GM12872 (cell line): ENCODE results near the gene MACROD2.

Experiments
- CTCF ChIP-seq: IDR thresholded peaks from 3 replicates; pipeline ENCODE4 v1.5.1; 2011; ENCODE audit warnings: low read depth, mild to moderate bottlenecking, low read length, moderate library complexity; ENCODE audit not compliant: insufficient read depth

The MACROD2 gene

GRCh38 chr20:14341801-14342200 lies 346.5 kb downstream of the MACROD2 start:
- TF ChIP-seq CTCF: no peak

DNA sequence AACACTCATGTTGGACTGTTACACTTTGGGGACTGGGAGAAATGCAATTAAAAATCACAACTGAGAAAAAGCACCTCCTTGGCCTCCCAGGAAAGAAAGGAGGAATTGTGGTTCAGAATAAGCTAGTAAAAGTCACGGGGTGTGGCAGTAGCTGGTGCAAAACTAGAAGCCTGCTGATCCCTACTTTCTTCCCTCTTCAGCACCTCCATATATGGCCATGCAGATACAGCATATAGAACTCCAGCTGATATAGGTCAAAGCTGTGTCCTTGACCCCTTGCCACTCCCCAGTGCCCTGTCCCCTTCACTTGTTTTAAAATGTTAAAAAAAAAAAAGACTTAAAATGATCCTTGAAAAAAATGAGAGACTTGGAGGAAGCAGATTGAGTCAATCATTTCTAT lies 347.6 kb downstream of the MACROD2 start:
- TF ChIP-seq CTCF: no peak

GRCh38 chr20:14343491-14344065 lies 348.3 kb downstream of the MACROD2 start:
- TF ChIP-seq CTCF: no peak

GRCh38 chr20:14344746-14345145 lies 349.4 kb downstream of the MACROD2 start:
- no peak for TF ChIP-seq CTCF

- TF ChIP-seq CTCF: no peak
These were observed 360.5 kb downstream of the MACROD2 start for GRCh38 chr20:14355791-14356190.

GRCh38 chr20:14360416-14360815 lies 365.1 kb downstream of the MACROD2 start:
- no peak for TF ChIP-seq CTCF

DNA sequence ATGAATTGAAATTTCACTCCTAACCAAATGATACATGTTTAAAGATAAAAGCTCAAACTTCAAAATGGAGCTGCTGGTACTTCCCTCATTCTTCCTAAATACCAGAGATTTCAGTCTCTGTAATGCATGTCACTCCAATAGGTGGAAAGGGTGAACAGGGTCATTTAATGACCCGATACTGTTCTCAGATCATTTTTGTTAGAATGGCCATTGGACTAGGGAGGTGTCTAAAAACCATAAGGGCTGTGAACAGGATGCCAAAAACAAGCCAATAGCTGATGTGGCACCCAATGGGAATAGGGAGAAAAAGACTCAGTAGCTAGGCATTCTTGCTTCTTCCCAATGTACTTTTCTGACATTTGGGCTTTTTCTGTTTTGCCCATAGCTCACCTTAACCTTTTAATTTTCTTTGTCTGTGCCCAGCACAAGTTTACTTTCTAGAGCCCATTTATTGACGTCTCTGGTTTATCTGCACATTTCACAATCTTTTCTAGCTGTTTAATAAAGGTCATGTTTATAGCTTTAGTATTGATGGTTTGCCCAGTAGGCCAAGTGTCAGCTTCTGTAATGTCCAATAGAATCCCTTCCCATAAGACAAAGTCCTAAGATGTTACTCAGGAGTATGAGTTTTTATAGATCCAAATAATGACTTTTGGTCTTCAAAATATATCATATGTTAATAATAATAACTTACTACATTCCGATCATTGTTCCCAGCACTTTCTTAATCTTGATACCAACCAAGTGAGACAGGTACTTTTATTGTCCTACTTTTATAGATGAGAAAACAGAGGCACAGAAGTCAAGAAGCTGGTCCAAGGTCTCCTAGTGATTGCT lies 366.4 kb downstream of the MACROD2 start:
- TF ChIP-seq CTCF: no peak
